Panc1 (cell line): ENCODE results near the gene NIPBL. TPM values are rescaled to one million over a fixed set of nuclear protein-coding genes. Genes with fewer than 3 reads are reported as not detected.

ENCODE experiments used
- ATAC-seq: fragments of 200-7000 bp; cut with Tn5 transposase; 2 replicates; pipeline ENCODE4 v1.9.1; 2020; ENCODE audit warnings: mild to moderate bottlenecking, moderate library complexity
- BruUV-seq: library from RNA; stranded (reverse); fragments of 400-500 nt; replicated peaks from 2 replicates; lab custom pipeline; 2021; lab: Mats Ljungman, UMichigan
- CTCF ChIA-PET: fragments of 300-600 bp; sonication (Branson Sonifier 250); formaldehyde crosslinking; loops from one replicate; lab custom pipeline; 2022; ENCODE audit warnings: antibody characterized with exemption; lab: Charles Lee
- POLR2A ChIA-PET: fragments of 300-600 bp; sonication (Branson Sonifier 250); formaldehyde crosslinking; loops from one replicate; lab custom pipeline; 2022; ENCODE audit warnings: antibody characterized with exemption; lab: Charles Lee
- DNase-seq: peaks from one replicate; pipeline ENCODE4 v3.0.0-alpha.2; 2010; ENCODE audit warnings: low read depth, low spot score
- H3K27ac ChIP-seq: 2 replicates; pipeline ENCODE4 v1.5.1; 2011; ENCODE audit warnings: mild to moderate bottlenecking, low read length, inconsistent platforms
- H3K27me3 ChIP-seq: fragments of 200-500 bp; sonication (Bioruptor generic); 2 replicates; pipeline ENCODE4 v1.6.0; 2014; ENCODE audit warnings: low read length, inconsistent platforms; ENCODE audit not compliant: control insufficient read depth, insufficient read depth
- H3K36me3 ChIP-seq: fragments of 200-500 bp; sonication (Bioruptor generic); 2 replicates; pipeline ENCODE4 v1.5.1; 2014; ENCODE audit warnings: inconsistent platforms, mild to moderate bottlenecking, low read length, moderate library complexity; ENCODE audit not compliant: control insufficient read depth, insufficient read depth
- H3K4me1 ChIP-seq: 2 replicates; pipeline ENCODE4 v1.5.1; 2011; ENCODE audit warnings: inconsistent platforms, mild to moderate bottlenecking, low read length, moderate library complexity; ENCODE audit not compliant: control insufficient read depth, insufficient read depth
- H3K4me3 ChIP-seq, 2 experiments: 2 replicates each; pipeline ENCODE4 v1.5.1; 2011 to 2012; ENCODE audit warnings: low read depth in 2 of 2, low read length in 2 of 2, mild to moderate bottlenecking in 2 of 2, inconsistent platforms in 1 of 2, moderate library complexity in 1 of 2
- H3K9me3 ChIP-seq: fragments of 200-500 bp; sonication (Bioruptor generic); 2 replicates; pipeline ENCODE4 v1.5.1; 2014; ENCODE audit warnings: low read depth, mild to moderate bottlenecking, inconsistent platforms, low read length, moderate library complexity; ENCODE audit not compliant: control insufficient read depth, insufficient read depth
- CTCF ChIP-seq: fragments of 450-650 bp; IDR thresholded peaks from 2 replicates; pipeline ENCODE4 v1.5.1; 2017; ENCODE audit warnings: mild to moderate bottlenecking
- POLR2AphosphoS5 ChIP-seq: IDR thresholded peaks from 2 replicates; pipeline ENCODE4 v1.6.1; 2012; ENCODE audit warnings: mild to moderate bottlenecking, low read depth, low read length, moderate library complexity
- REST ChIP-seq, 2 experiments: IDR thresholded peaks; 2 replicates each; pipeline ENCODE4 v1.6.1; 2011 to 2012; ENCODE audit warnings: low read depth in 2 of 2, control low read depth in 1 of 2, low read length in 1 of 2, mild to moderate bottlenecking in 1 of 2, moderate library complexity in 1 of 2; ENCODE audit not compliant: insufficient read depth in 1 of 2
- SIN3A ChIP-seq: IDR thresholded peaks from 2 replicates; pipeline ENCODE4 v1.6.1; 2012; ENCODE audit warnings: low read depth, mild to moderate bottlenecking, low read length, moderate library complexity, borderline replicate concordance; ENCODE audit not compliant: insufficient read depth
- TCF7L2 ChIP-seq: IDR thresholded peaks from 2 replicates; pipeline ENCODE4 v1.6.1; 2011; ENCODE audit warnings: mild to moderate bottlenecking, low read depth, low read length, inconsistent platforms
- in situ Hi-C: cut with HindIII; loops from 2 replicates; pipeline ENCODE4 v1.10.0; 2016; ENCODE audit warnings: low sequenced_read_pairs, low pct_unique_long_range_greater_than_20kb
- intact Hi-C: fragments of 100-400 bp; cut with micrococcal nuclease; formaldehyde crosslinking; loops from one replicate; pipeline ENCODE4 v1.10.0; 2022; ENCODE audit not compliant: unreplicated experiment
- total RNA-seq: library from RNA; stranded (reverse); gene quantifications from one replicate; pipeline ENCODE4 v1.2.1, GENCODE V29; 2021; ENCODE audit not compliant: unreplicated experiment

The NIPBL gene
- total RNA-seq, 1 experiment from 2014 or later = 41.6 TPM

GRCh38 chr5:36881807-36882206, 5.2 kb downstream of the NIPBL start:
- POLR2A ChIA-PET = no interaction called here
- DNase-seq = no peak
- intact Hi-C loops = no loop called here

GRCh38 chr5:36882250-36882649, 5.7 kb downstream of the NIPBL start:
- no peaks in the 10 kb centered on the region for H3K27me3 ChIP-seq
- TF ChIP-seq SIN3A = no peak
- TF ChIP-seq REST (IDR thresholded peaks at IDR 0.05; ENCODE audit: insufficient read depth in 1 of 2, low read depth in 2 of 2, low read length in 1 of 2) = no peak
- TF ChIP-seq POLR2AphosphoS5 = no peak
- no peak for TF ChIP-seq CTCF
- no peak for TF ChIP-seq TCF7L2
- H3K36me3 ChIP-seq = no peaks in the 10 kb centered on the region; the same call in 1 of the 2 replicates
- CTCF ChIA-PET = no interaction called here
- no peak overlapping the region for H3K4me3 ChIP-seq
- DNase-seq (no peak), ATAC-seq (no peak)
- intact Hi-C loops = no loop called here
- in situ Hi-C loops = no loop called here
- BruUV-seq = no TSS peak
- H3K4me1 ChIP-seq = peaks cover 21% of the 10 kb centered on the region
- POLR2A ChIA-PET = no interaction called here
- H3K27ac ChIP-seq = no peak overlapping the region
- H3K9me3 ChIP-seq = no peaks in the 10 kb centered on the region

More at GRCh38 chr5:36881807-36882206, 5.2 kb downstream of the NIPBL start:
- Histone ChIP-seq H3K27ac (no peak overlapping the region), H3K27me3 (no peaks in the 10 kb centered on the region), H3K4me1 (peaks cover 21% of the 10 kb centered on the region), H3K9me3 (no peaks in the 10 kb centered on the region), H3K4me3 (no peak overlapping the region), H3K36me3 (no peaks in the 10 kb centered on the region; the same call in 1 of the 2 replicates)
- BruUV-seq = no TSS peak
- in situ Hi-C loops = no loop called here
- TF ChIP-seq SIN3A (no peak), TCF7L2 (no peak), CTCF (no peak), POLR2AphosphoS5 (no peak), REST (IDR thresholded peaks at IDR 0.05; ENCODE audit: insufficient read depth in 1 of 2, low read depth in 2 of 2, low read length in 1 of 2) (no peak)
- no peak for ATAC-seq
- CTCF ChIA-PET = no interaction called here
